Measurements from ENCODE around the gene PDILT.

- TF ChIP-seq CTCF (IDR thresholded peaks at IDR 0.05) (no peak), POLR2AphosphoS5 (IDR thresholded peaks at IDR 0.05; ENCODE audit: insufficient read depth in 1 of 2, low read depth in 1 of 2) (no peak)
These were observed 59.9 kb downstream of the PDILT start for GRCh38 chr16:20344611-20345010.
